ENCODE results near the gene UBE2R2.

UBE2R2 gene

DNA sequence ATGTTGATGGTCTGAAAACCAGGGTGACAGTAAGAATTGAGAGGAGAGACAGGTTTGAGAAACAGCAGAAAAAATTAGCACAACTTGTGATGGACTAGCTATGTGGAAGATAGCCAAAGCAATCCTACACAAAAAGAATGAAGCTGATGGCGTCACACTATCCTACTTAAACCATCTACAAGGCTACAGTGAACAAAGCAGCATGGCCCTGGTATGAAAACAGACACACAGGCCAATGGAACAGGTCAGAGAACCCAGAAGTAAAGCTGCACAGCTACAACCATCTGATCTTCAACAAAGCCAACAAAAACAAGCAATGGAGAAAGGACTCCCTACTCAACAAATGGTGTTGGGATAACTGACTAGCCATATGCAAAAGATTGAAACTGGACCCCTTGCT lies 7.5 kb upstream of the UBE2R2 start:
- TF ChIP-seq, protein P1, sequence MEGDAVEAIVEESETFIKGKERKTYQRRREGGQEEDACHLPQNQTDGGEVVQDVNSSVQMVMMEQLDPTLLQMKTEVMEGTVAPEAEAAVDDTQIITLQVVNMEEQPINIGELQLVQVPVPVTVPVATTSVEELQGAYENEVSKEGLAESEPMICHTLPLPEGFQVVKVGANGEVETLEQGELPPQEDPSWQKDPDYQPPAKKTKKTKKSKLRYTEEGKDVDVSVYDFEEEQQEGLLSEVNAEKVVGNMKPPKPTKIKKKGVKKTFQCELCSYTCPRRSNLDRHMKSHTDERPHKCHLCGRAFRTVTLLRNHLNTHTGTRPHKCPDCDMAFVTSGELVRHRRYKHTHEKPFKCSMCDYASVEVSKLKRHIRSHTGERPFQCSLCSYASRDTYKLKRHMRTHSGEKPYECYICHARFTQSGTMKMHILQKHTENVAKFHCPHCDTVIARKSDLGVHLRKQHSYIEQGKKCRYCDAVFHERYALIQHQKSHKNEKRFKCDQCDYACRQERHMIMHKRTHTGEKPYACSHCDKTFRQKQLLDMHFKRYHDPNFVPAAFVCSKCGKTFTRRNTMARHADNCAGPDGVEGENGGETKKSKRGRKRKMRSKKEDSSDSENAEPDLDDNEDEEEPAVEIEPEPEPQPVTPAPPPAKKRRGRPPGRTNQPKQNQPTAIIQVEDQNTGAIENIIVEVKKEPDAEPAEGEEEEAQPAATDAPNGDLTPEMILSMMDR (IDR thresholded peaks at IDR 0.05; ENCODE audit: low read depth, low read length, missing control alignments), result no peak
- no peak overlapping the region for H3K4me3 ChIP-seq (ENCODE audit: low read depth, low read length)
- no peak for DNase-seq (ENCODE audit: low read depth)

DNA sequence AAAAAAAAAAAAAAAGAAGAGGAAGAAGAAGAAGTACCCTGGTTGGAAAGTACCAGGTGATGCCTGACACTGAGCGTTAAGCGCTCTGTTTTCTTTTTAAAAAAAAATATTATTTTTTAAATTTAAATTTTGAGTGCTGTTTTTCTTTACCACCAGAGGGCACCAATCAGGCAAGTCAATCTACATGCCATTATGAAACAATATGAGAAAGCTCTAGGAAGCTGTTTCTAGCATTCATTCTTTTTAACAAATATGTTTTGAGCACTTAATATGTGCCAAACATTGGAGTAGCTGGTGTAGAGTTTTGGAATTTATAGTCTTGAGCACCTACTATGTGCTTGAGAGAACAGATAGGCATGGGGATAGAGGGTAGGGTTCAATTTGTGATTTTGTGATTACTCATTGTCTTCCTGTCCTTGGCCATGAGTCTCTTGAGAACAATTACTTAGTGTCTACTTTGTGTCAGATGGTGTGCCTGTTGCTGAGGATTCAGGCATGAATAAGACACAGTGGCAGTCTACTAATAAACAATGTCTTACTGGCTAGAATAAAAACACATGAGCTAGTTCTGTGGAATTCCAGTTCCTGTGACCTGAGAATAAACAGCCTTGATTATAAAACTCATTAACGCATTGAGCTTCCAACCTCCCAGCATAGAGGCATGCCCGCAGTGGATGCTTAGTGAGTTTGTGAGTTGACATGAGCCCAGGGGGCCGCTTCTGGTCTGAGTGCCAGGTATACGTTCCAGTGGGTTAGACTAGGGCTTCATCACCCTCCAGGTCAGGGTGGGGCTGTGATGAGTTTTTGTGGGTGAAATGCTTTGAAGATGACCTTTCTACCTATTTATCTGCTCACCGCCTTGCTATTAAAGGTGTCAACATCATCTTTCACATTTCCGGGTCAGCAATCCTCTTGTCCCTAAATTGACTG lies 3.0 kb upstream of the UBE2R2 start:
- no peak for DNase-seq (ENCODE audit: low read depth)
- TF ChIP-seq, protein P1 (IDR thresholded peaks at IDR 0.05; ENCODE audit: low read depth, low read length, missing control alignments), result peak; percentile 37
- no peak overlapping the region for H3K4me3 ChIP-seq (ENCODE audit: low read depth, low read length)

DNA sequence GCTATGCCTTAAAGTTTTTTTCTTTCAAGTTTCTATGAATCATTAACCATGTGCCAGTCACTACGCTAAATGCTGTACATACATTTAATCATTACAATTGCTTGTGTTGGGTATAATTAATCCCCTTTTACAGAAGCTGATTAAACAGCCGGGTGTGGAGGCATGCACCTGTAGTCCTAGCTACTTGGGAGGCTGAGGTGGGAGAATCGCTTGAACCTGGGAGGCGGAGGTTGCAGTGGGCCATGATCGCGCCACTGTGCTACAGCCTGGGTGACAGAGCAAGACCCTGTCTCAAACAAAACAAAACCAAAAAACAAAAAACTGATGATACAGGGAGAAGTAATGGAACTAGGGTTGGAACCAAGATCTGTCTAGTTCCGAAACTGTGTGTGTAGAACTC lies 1.2 kb upstream of the UBE2R2 start:
- TF ChIP-seq, protein P1 (IDR thresholded peaks at IDR 0.05; ENCODE audit: low read depth, low read length, missing control alignments), result no peak
- H3K4me3 ChIP-seq (ENCODE audit: low read depth, low read length), result no peak overlapping the region
- DNase-seq (ENCODE audit: low read depth), result no peak

GRCh38 chr9:33817327-33818166 lies 587 bp downstream of the UBE2R2 start:
- no peak for DNase-seq (ENCODE audit: low read depth)
- TF ChIP-seq, protein P1 (IDR thresholded peaks at IDR 0.05; ENCODE audit: low read depth, low read length, missing control alignments), result no peak

GRCh38 chr9:33818167-33818846 lies 1.3 kb downstream of the UBE2R2 start:
- DNase-seq (ENCODE audit: low read depth), result no peak
- TF ChIP-seq, protein P1 (IDR thresholded peaks at IDR 0.05; ENCODE audit: low read depth, low read length, missing control alignments), result no peak
- H3K4me3 ChIP-seq (ENCODE audit: low read depth, low read length), result peak overlapping the region; percentile 60

More at GRCh38 chr9:33817327-33818166, 587 bp downstream of the UBE2R2 start:
- H3K4me3 ChIP-seq (ENCODE audit: low read depth, low read length), result peak overlapping the region; percentile 60

GRCh38 chr9:33818847-33819500 lies 2.0 kb downstream of the UBE2R2 start:
- TF ChIP-seq, protein P1 (IDR thresholded peaks at IDR 0.05; ENCODE audit: low read depth, low read length, missing control alignments), result no peak
- no peak for DNase-seq (ENCODE audit: low read depth)
- peak overlapping the region; percentile 60 for H3K4me3 ChIP-seq (ENCODE audit: low read depth, low read length)

Measured in GM12864 (cell line).